GM12873 (cell line): Measurements from ENCODE around the gene ITGB2.

Experiments used
- TF ChIP-seq, protein P1 (sequence below): IDR thresholded peaks from 2 replicates; pipeline ENCODE4 v1.5.1; 2012; ENCODE audit warnings: low read depth, mild to moderate bottlenecking, moderate library complexity, low read length, control low read depth; ENCODE audit not compliant: insufficient read depth; ENCODE audit errors: missing control alignments

Gene ITGB2

DNA sequence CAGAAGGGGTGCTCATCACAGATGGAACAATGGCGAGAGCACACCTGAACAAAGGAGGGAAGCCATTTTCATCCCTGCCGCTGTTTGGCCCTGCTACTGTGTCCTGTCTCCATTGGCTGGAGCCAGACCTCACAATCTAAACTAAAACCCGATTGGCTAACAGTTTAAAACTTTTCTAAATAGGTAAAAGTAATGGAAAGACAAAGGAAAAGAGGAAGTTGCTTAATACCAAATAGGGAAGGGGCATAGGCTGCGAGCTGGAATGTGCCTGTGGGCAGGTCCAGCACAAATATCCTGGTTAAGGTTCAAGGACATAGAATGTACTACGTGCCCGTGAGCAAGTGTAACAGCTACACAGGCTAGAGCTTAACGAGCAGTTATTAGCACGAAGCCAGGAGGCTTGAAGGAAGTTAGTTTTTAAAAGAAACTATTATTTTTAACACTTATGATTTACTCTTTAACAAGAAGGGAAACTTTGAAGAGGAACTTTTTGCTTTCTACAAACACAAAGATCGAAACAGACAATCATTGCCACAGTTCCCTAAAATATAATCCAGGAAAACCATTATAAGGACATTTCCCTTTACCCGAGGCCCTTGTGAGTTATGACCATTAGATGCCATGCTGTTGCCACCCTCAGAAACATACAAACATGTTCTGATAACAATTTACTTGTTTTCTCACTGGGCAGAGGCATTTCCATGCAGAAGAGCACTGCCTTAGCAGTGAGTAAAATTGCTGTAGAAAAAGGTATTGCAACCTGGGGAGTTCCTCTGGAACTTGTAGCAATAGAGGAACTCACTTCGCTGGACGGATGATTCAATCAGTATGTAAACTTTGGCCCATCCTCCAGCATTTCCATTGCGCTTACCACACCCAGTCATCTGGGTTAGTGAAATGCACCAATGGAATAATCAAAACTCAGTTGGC, 42.4 kb downstream of the ITGB2 start:
- TF ChIP-seq, protein P1, sequence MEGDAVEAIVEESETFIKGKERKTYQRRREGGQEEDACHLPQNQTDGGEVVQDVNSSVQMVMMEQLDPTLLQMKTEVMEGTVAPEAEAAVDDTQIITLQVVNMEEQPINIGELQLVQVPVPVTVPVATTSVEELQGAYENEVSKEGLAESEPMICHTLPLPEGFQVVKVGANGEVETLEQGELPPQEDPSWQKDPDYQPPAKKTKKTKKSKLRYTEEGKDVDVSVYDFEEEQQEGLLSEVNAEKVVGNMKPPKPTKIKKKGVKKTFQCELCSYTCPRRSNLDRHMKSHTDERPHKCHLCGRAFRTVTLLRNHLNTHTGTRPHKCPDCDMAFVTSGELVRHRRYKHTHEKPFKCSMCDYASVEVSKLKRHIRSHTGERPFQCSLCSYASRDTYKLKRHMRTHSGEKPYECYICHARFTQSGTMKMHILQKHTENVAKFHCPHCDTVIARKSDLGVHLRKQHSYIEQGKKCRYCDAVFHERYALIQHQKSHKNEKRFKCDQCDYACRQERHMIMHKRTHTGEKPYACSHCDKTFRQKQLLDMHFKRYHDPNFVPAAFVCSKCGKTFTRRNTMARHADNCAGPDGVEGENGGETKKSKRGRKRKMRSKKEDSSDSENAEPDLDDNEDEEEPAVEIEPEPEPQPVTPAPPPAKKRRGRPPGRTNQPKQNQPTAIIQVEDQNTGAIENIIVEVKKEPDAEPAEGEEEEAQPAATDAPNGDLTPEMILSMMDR: no peak

DNA sequence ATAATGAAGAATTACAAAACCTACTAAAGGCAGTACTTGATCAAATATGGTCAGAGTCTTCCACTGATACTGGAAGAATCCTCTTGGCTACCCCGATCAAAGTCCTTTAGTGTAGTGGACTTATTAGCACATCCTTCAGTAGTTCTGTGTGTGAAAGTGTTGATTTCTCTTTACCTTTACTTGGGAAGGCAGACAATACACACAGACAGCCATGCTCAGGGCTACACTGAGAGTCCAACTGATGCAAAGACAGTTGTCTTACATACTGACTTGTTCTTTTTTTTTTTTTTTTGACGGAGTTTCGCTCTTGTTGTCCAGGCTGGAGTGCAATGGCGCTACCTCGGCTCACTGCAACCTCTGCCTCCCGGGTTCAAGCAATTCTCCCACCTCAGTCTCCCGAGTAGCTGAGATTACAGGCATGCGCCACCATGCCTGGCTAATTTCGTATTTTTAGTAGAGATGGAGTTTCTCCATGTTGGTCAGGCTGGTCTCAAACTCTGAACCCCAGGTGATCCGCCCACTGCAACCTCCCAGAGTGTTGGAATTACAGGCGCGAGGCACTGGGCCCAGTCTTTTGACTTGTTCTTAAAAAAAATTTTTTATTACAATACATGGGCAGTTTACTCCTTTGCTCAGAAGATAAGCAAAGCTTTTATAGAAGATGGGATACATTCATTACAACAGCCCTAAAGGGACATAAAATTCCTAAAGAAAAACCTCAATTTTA, 43.7 kb downstream of the ITGB2 start:
- TF ChIP-seq, protein P1: no peak

GRCh38 chr21:44875316-44875700, 45.4 kb downstream of the ITGB2 start:
- TF ChIP-seq, protein P1: peak; percentile 15

DNA sequence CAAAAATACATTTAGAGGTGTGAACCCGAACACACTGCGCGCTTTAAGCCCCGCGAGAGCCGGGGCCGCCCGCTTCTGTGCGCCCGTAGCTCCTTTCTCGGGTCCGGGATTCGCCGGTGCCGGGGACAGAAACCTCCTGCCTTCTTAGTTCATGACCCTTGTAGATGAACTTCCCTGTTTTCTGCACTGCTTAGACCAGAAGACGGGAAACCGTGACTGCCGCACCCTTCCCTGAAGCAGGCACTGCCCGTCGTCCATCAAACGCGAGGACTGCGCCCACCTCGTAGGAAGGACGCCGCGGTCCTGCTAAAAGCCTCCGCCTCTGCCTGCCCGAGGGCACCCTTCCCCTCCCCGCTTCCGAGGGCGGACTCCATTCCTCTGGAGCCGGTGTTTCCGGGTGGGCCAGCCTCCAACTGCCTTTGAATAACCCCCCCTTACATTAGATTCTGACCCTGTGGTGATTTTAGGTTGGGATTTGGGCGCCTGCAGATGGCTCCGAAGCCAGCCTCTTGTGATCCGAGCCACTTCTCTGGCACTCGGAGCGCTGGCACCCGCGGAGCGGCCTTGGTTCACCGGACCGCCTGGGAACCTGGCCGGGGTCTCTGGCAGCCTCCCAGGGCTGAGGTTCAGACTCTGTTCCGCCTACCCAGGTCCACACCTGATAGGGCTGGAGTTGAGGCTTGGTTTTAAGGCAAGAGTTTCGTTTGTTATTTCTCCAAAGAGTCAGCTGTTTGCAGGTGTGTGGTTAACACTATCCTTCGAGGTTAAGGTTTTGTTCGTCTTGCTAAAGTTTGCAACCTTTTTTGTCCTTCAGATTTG, 46.0 kb downstream of the ITGB2 start:
- TF ChIP-seq, protein P1: no peak

GRCh38 chr21:44874240-44874496, 46.5 kb downstream of the ITGB2 start:
- TF ChIP-seq, protein P1: no peak

GRCh38 chr21:44873356-44874239, 47.1 kb downstream of the ITGB2 start, which contains the start of gene PTTG1IP:
Gene PTTG1IP, minus strand, starts transcription at chr21:44873690. Its CDS starts 74 bp downstream, at chr21:44873616.
- TF ChIP-seq, protein P1: no peak
